ENCODE results near the gene PM20D2. TPM values are rescaled to one million over a fixed set of nuclear protein-coding genes. Genes with fewer than 3 reads are reported as not detected.

Gene PM20D2
- total and polyA plus RNA-seq, 2 of the 8 experiments (the other 6 are each of a cell fraction or from before 2014, with no cell fraction given), result 2.7 to 7.6 TPM

GRCh38 chr6:89205819-89206218 is 60.0 kb downstream of the PM20D2 start:
- H2AK5ac ChIP-seq (ENCODE audit: low read depth, low read length), result no peak overlapping the region
- no peak for FAIRE-seq
- no peaks in the 10 kb centered on the region; a peak in 1 of 8 replicates for H3K36me3 ChIP-seq (ENCODE audit: control insufficient read depth in 2 of 4, insufficient read depth in 4 of 4, low read length in 3 of 4)
- H2AFZ ChIP-seq (ENCODE audit: low read length), result no peak overlapping the region
- H4K91ac ChIP-seq (replicated peaks; ENCODE audit: insufficient read length, low read length), result no peak overlapping the region
- no peak overlapping the region for H4K8ac ChIP-seq (ENCODE audit: extremely low read depth, insufficient read depth, low read length)
- no peak overlapping the region for H3K27ac ChIP-seq (ENCODE audit: low read depth, low read length)
- no peak overlapping the region for H4K5ac ChIP-seq (ENCODE audit: insufficient read length, low read depth, low read length)
- no peaks in the 10 kb centered on the region for H3K79me1 ChIP-seq (ENCODE audit: low read depth, low read length)
- H3K27me3 ChIP-seq (replicated peaks in 1 of 4; ENCODE audit: control insufficient read depth in 3 of 4, extremely low read depth in 1 of 4, insufficient read depth in 3 of 4, low read length in 3 of 4), result no peaks in the 10 kb centered on the region
- H3K4me3 ChIP-seq (ENCODE audit: extremely low read depth in 1 of 4, insufficient read depth in 2 of 4, low read depth in 3 of 4, low read length in 4 of 4), result no peak overlapping the region
- no peak overlapping the region for H2BK15ac ChIP-seq (ENCODE audit: low read length)
- ChIA-PET POLR2A (ENCODE audit: partially characterized antibody) (no interaction called here), CTCF (ENCODE audit: partially characterized antibody) (interaction anchor here (0.7 to 1.8 kb wide), 5 partner anchors 11 to 82 kb away, joined by 3 to 11 read pairs (median 4); partner anchors contain the start of gene GABRR1)
- H2BK20ac ChIP-seq (ENCODE audit: low read length), result no peak overlapping the region
- no peak for TF ChIP-seq POLR2AphosphoS5 (IDR thresholded peaks at IDR 0.05; ENCODE audit: low read depth, low read length)
- TF ChIP-seq SP2 (IDR thresholded peaks at IDR 0.05; ENCODE audit: low read length), result no peak
- no peak for TF ChIP-seq KDM5A (IDR thresholded peaks at IDR 0.05; ENCODE audit: low read length)
- no peak for TF ChIP-seq GTF2F1 (IDR thresholded peaks at IDR 0.05; ENCODE audit: borderline replicate concordance, low read depth, low read length)
- TF ChIP-seq HDAC2 (IDR thresholded peaks at IDR 0.05; ENCODE audit: borderline replicate concordance in 1 of 2, low read depth in 2 of 2, low read length in 2 of 2), result no peak
- no peak for TF ChIP-seq BRCA1 (IDR thresholded peaks at IDR 0.05; ENCODE audit: low read depth, low read length)
- TF ChIP-seq POU5F1 (IDR thresholded peaks at IDR 0.05; ENCODE audit: low read depth, low read length), result no peak
- no peak for TF ChIP-seq KDM1A (IDR thresholded peaks at IDR 0.05; ENCODE audit: borderline replicate concordance, low read length)
- TF ChIP-seq CREB1 (IDR thresholded peaks at IDR 0.05), result no peak
- no peak for TF ChIP-seq SP4 (IDR thresholded peaks at IDR 0.05; ENCODE audit: low read length)
- TF ChIP-seq CTBP2 (IDR thresholded peaks at IDR 0.05; ENCODE audit: borderline replicate concordance, insufficient read depth, insufficient read length, low read length), result no peak
- TF ChIP-seq EGR1 (IDR thresholded peaks at IDR 0.05; ENCODE audit: borderline replicate concordance, low read depth, low read length), result no peak
- TF ChIP-seq RBBP5 (IDR thresholded peaks at IDR 0.05; ENCODE audit: borderline replicate concordance, low read depth, low read length), result no peak
- no peak for TF ChIP-seq TCF12 (IDR thresholded peaks at IDR 0.05; ENCODE audit: low read depth, low read length)
- TF ChIP-seq PHF8 (conservative IDR thresholded peaks at IDR 0.05; ENCODE audit: low read depth, low read length), result no peak
- H4K20me1 ChIP-seq (replicated peaks in 1 of 2; ENCODE audit: control insufficient read depth in 1 of 2, insufficient read depth in 2 of 2, low read length in 2 of 2), result no peaks in the 10 kb centered on the region
- no peak overlapping the region for H3K9ac ChIP-seq (replicated peaks in 1 of 4; ENCODE audit: extremely low read depth in 1 of 4, low read depth in 3 of 4, low read length in 3 of 4)
- H3K4me2 ChIP-seq (ENCODE audit: insufficient read depth in 1 of 2, low read depth in 2 of 2, low read length in 2 of 2), result no peak overlapping the region
- H2BK5ac ChIP-seq (ENCODE audit: low read depth, low read length), result no peak overlapping the region
- DNase-seq (ENCODE audit: low read depth in 1 of 2, low spot score in 2 of 2), result peak in 1 of 2 experiments; percentile 38
- no peaks in the 10 kb centered on the region for H3K79me2 ChIP-seq (ENCODE audit: control insufficient read depth in 1 of 2, insufficient read depth in 2 of 2, low read length in 2 of 2)
- no peaks in the 10 kb centered on the region for H3K23me2 ChIP-seq (ENCODE audit: low read depth, low read length)
- WGBS, 2 experiments (ENCODE audit: extremely low coverage in 1 of 2, insufficient coverage in 1 of 2, insufficient read length in 1 of 2, insufficient replicate concordance in 2 of 2, low coverage in 1 of 2, low lambda C conversion rate in 2 of 2, missing lambda C conversion rate in 1 of 2), result 66% methylated on average over 4 of the region's 4 CpGs; no CpG with 5 or more reads in 1 of the 2 experiments
- H2BK120ac ChIP-seq (replicated peaks; ENCODE audit: low read depth, low read length), result no peak overlapping the region
- H3K23ac ChIP-seq (ENCODE audit: insufficient read length), result no peak overlapping the region
- no peak overlapping the region for H3K56ac ChIP-seq (replicated peaks; ENCODE audit: insufficient read length, low read depth, low read length)
- no peak overlapping the region for H3K14ac ChIP-seq (ENCODE audit: insufficient read length)
- no peak overlapping the region for H3K4ac ChIP-seq (replicated peaks; ENCODE audit: insufficient read length, low read depth, low read length)
- no peak overlapping the region for H2BK12ac ChIP-seq (ENCODE audit: low read depth, low read length)
- no peaks in the 10 kb centered on the region for H3K4me1 ChIP-seq (replicated peaks in 1 of 4; ENCODE audit: control insufficient read depth in 3 of 4, insufficient read depth in 4 of 4, low read length in 3 of 4)
- H3K18ac ChIP-seq (ENCODE audit: extremely low read depth, low read length), result no peak overlapping the region
- H3K9me3 ChIP-seq (ENCODE audit: insufficient read depth in 2 of 2, low read depth in 1 of 2, low read length in 1 of 2), result no peaks in the 10 kb centered on the region

Measured in H1 (cell line).